Stimulated activated CD8-positive, alpha-beta memory T cell treated with anti-CD3 and anti-CD28 coated beads, Interleukin-12 subunit alpha, Interleukin-12 subunit beta, amount 100 ng/mL, for 4 hours (primary cell): ENCODE results near the gene ADAMTS6.
"Not testable (repeated sequence)": the region's sequence is repeated elsewhere in the genome, so short reads cannot be mapped to it uniquely, and the experiment has no call there.

ENCODE experiments used
- DNase-seq: peaks from one replicate; pipeline ENCODE4 v3.0.0-alpha.2; 2020; ENCODE audit warnings: low read depth

Gene ADAMTS6

GRCh38 chr5:65481635-65482295 is at the start of gene ADAMTS6:
TSS of gene ADAMTS6 (minus strand) at chr5:65481920. CDS start at chr5:65473673, 8,247 bp downstream.
- DNase-seq, result peak; percentile 62

- no peak for DNase-seq
Measured at GRCh38 chr5:65530904-65531303, 49.2 kb upstream of the ADAMTS6 start.

- DNase-seq, result no peak
Measured at GRCh38 chr5:65525726-65526125, 44.0 kb upstream of the ADAMTS6 start.

DNA sequence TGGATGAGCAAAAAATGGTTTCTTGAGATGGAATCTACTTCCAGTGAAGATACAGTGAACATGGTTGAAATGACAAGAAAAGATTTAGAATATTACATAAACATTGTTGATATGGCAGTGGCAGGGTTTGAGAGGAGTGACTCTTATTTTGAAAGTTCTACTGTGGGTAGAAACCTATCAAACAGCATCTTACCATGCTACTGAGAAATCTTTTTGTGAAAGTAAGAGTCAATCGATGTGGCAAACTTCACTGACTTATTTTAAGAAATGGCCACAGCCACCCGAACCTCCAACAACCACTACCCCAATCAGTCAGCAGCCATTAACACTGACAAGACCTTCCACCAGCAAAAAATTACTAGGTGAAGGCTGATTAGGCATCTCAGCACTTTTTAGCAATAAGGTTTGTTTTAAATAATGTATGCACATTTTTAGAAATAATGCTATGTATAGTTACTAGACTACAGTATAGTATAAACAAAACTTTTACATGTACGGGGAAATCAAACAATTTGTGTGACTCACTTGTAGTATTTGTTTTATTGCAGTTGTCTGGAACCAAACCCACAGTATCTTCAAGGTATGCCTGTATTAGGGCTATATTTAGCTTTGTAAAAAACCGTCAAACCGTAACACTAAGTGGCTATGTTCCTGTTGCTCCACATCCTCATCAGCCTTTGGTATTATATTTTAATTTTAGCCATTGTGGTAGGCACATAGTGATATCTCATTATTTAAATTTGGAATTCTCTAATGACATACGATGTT is 30.6 kb upstream of the ADAMTS6 start:
- no peak for DNase-seq

DNA sequence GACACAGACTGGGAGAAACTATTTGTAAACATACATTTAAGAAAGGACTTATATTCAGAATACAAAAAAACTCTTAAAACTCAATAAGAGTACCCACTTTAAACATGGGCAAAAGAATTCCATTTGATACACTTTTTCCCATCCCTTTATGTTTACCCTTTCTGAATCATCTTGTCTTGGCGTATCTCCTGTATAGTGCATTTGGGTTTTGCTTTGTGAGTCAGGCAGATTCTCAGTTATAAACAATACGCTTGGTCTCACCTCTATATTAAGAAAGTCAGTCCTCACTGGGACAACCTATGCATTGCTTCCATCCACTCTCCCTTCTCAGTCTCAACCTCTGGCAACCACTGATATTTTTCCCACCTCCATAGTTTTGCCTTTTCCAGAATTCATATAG is 27.3 kb upstream of the ADAMTS6 start:
- no peak for DNase-seq

DNA sequence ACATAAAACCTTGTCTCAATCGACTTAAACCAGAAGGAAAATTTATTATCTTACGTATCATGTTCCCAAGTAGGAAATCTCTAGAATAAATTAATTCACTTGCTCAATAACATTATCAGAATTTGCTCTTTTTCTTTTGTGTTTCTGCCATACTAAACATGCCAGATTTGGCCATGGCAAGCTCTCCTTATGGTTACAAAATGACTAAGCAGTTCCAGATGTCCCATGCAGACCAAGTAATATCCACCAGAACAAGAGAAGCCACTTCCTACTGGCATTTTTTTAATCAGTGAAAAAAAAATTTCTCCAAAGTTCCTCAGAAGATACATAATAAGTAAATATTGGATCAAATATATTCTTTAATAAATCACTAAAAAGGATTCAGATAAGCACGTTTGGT is 25.2 kb upstream of the ADAMTS6 start:
- DNase-seq, result no peak

DNA sequence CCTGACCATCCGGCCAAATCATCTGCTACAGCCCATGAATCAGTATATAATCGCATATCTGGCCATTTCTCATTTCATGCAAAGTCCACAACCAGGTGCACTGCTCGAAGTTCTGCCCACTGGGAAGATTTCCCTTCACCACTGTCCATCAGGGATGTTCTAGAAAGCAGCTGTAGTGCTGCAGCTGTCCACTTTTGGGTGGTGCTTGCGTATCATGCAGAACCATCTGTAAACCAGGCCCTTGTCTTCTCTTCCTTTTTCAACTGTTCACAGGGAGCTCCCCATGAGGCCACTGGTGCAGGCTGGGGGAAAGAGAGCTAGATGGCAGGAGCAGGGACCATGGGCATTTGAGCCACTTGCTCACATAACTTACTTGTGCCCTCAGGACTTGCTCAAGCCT is 7.4 kb upstream of the ADAMTS6 start:
- DNase-seq, result no peak

GRCh38 chr5:65488038-65488687 is 6.4 kb upstream of the ADAMTS6 start:
- not testable (repeated sequence) for DNase-seq

DNA sequence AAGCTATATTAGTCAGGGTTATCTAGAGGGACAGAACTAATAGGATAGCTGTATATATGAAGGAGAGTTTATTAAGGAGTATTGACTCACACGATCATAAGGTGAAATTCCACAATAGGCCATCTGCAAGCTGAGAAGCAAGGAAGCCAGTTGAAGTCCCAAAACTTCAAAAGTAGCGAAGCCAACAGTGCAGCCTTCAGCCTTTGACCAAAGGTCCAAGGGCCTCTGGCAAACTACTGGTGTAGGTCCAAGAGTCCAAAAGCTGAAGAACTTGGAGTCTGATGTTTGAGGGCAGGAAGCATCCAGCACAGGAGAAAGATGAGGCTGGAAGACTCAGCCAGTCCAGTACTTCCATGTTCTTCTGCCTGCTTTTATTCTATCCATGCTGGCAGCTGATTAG is 5.1 kb upstream of the ADAMTS6 start:
- not testable (repeated sequence) for DNase-seq

DNA sequence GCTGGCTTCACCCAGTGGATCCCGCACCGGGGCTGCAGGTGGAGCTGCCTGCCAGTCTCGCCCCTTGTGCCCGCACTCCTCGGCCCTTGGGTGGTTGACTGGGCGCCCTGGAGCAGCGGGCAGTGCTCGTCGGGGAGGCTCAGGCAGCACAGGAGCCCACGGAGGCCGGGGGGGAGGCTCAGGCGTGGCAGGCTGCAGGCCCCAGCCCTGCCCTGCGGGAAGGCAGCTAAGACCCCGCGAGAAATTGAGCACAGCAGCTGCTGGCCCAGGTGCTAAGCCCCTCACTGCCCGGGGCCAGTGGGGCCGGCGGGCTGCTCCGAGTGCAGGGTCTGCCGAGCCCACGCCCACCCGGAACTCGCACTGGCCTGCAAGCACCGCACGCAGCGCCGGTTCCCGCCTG is 3.7 kb upstream of the ADAMTS6 start:
- DNase-seq, result no peak

DNA sequence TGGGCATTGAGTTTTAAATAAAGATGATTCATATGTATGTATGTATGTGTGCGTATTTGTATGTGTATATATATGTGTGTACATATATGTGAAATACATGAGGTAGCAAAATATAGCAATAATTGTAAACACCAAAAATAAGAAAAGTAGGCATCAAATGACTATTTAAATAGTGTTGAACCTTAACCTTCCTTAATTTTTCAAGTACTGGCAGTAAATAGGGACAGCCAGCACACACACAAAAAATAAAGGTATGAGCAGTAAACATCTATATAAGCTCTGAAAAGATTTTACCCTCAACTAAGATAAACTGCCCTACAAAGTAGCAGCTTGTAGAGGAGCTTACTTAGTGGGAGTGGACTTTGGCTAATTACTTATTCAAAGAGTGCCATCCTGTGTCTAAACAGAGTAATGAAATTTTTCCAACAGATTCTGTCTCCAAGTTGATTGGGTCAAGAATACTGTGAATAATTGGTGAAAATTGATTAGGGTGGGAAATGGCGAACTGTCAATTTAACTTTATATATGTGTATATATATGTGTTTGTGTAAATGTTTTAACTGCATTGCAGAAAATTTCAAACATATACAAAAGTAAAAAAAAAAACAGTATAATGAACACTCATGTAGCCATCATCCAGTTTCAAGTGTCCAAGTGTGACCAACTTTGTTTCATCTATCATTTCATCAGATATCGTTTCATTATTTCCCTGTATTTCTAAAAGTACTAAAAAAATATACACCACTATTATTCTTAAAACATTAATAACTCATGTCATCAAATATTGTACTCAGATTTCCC is 2.0 kb upstream of the ADAMTS6 start:
- DNase-seq, result no peak

- no peak for DNase-seq
Measured at GRCh38 chr5:65482736-65483545, 1.2 kb upstream of the ADAMTS6 start.

- no peak for DNase-seq
Measured at GRCh38 chr5:65482296-65482735, 596 bp upstream of the ADAMTS6 start.

DNA sequence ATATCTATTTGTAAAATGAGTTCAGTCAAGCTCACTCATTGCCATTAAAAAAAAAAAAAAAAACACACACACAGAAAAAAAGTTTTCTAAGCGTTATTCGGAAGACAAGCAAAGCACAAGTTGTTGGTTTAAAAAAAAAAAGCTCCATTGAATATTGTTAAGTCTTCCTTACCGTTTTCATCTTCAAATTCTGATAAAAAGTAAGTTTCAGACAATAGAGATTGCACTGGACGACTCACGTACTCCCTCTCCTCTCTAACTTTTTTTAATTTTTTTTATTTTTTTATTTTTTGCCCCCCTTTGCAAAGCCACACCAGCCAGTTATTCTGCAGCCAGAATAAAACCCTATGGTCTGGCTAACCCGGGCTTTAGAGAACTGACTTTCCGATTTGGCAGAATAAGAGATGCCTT is 544 bp downstream of the ADAMTS6 start:
- no peak for DNase-seq

- DNase-seq, result no peak
Measured at GRCh38 chr5:65480306-65480865, 1.3 kb downstream of the ADAMTS6 start.

GRCh38 chr5:65479527-65479926 is 2.2 kb downstream of the ADAMTS6 start:
- DNase-seq, result no peak

DNA sequence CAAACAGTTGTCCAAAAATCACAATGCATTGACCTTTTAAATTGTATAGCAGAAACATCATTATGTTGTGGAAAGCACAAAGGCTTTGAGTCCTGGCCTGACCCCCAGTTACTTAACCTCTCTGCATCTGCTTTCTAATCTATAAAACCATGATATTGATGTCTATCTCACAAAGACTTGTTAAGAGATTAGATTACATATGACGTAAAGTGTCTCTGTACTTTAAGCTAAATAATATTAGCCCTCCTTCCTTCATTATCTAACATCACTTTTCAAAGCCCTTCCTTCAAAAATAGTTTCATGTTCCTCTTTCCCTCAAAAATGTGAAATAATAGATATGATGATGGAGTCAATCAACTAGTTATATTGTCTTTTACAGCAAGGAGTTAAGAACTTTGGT is 3.4 kb downstream of the ADAMTS6 start:
- DNase-seq, result no peak

GRCh38 chr5:65475895-65476294 is 5.8 kb downstream of the ADAMTS6 start:
- no peak for DNase-seq

- no peak for DNase-seq
Measured at GRCh38 chr5:65475336-65475735, 6.4 kb downstream of the ADAMTS6 start.

- no peak for DNase-seq
Measured at GRCh38 chr5:65474130-65474711, 7.5 kb downstream of the ADAMTS6 start.

DNA sequence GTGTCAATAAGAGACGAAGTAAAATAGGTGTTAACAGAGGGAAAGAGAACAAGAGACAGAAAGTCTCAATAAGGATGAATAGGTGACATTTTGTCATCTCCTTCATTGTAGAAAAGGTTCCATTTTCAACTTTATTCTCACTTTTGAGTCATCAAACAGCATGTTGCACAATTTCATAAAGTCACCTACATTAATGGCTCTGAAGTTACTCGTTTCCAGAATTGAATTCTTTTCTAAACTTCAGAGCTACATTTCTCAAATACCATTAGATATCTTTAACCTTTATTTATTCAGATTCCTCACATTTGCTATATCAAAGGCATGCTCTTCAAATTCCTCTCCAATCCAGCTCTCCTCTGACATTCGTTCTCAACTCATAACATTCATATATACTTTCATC is 13.1 kb downstream of the ADAMTS6 start:
- DNase-seq, result no peak
